Stimulated activated naive CD4-positive, alpha-beta T cell treated with Interleukin-2 at 50 U/mL for 16 hours (primary cell): ENCODE results near the gene NUP62.

ENCODE experiments used
- DNase-seq: peaks from one replicate; lab custom pipeline; 2025; lab: John Stamatoyannopoulos, UW

NUP62 gene

GRCh38 chr19:49866933-49867782 lies 62.1 kb downstream of the NUP62 start, which contains the start of gene PNKP:
TSS of gene PNKP (minus strand) at chr19:49867576. CDS start at chr19:49867204, 372 bp downstream.
- DNase-seq = peak; percentile 89

GRCh38 chr19:49864890-49865289 lies 64.4 kb downstream of the NUP62 start:
- no peak for DNase-seq

GRCh38 chr19:49863935-49864320 lies 65.4 kb downstream of the NUP62 start:
- no peak for DNase-seq

- no peak for DNase-seq
Observed at GRCh38 chr19:49863254-49863934, 65.9 kb downstream of the NUP62 start.

- no peak for DNase-seq
Observed at GRCh38 chr19:49862391-49863253, 66.7 kb downstream of the NUP62 start.

- no peak for DNase-seq
Observed at GRCh38 chr19:49861541-49862378, 67.5 kb downstream of the NUP62 start.

- no peak for DNase-seq
Observed at GRCh38 chr19:49861107-49861506, 68.2 kb downstream of the NUP62 start.

- DNase-seq = no peak
Observed at GRCh38 chr19:49860336-49861102, 68.8 kb downstream of the NUP62 start.

- no peak for DNase-seq
Observed at GRCh38 chr19:49859682-49860335, 69.5 kb downstream of the NUP62 start.

- no peak for DNase-seq
Observed at GRCh38 chr19:49858088-49858985, 71.0 kb downstream of the NUP62 start.

- no peak for DNase-seq
Observed at GRCh38 chr19:49857838-49858087, 71.5 kb downstream of the NUP62 start.

- no peak for DNase-seq
Observed at GRCh38 chr19:49857061-49857837, 72.1 kb downstream of the NUP62 start.
